Naive thymus-derived CD4-positive, alpha-beta T cell (primary cell): ENCODE measurements around the gene TBX4. TPM values are rescaled to one million over a fixed set of nuclear protein-coding genes. Genes with fewer than 3 reads are reported as not detected.

Experiments used
- ATAC-seq: fragments of 150-1000 bp; cut with Tn5 transposase; 2 replicates; pipeline ENCODE4 v1.10.0; 2021; ENCODE audit warnings: mild to moderate bottlenecking, moderate library complexity
- CTCF ChIA-PET: fragments of 350-600 bp; sonication (Branson Sonifier 250); formaldehyde crosslinking; loops from one replicate; lab custom pipeline; 2021; ENCODE audit warnings: antibody characterized with exemption; lab: Charles Lee
- POLR2A ChIA-PET: fragments of 350-600 bp; sonication (Branson Sonifier 250); formaldehyde crosslinking; loops from one replicate; lab custom pipeline; 2021; ENCODE audit warnings: antibody characterized with exemption, inconsistent platforms; lab: Charles Lee
- DNase-seq, 9 donors: peaks; one replicate each; pipeline versions ENCODE4 v3.0.0 to v3.0.0-alpha.2; 2020 to 2022; ENCODE audit warnings: mixed read lengths in 1 of 9
- H3K27ac ChIP-seq: one replicate; pipeline ENCODE4 v1.7.0; 2013; ENCODE audit warnings: mild to moderate bottlenecking, low read depth, low read length, moderate library complexity
- H3K27me3 ChIP-seq, 2 donors: one replicate each; pipeline ENCODE4 v1.7.0; 2013; ENCODE audit warnings: low read length in 2 of 2, mild to moderate bottlenecking in 2 of 2, moderate library complexity in 2 of 2; ENCODE audit not compliant: control insufficient read depth in 2 of 2, insufficient read depth in 2 of 2
- H3K36me3 ChIP-seq, 3 experiments: 1 replicate in 2 of 3; 2 replicates in 1 of 3; pipeline ENCODE4 v1.7.0; 2013; ENCODE audit warnings: low read length in 3 of 3, mild to moderate bottlenecking in 3 of 3, moderate library complexity in 1 of 3; ENCODE audit not compliant: insufficient read depth in 3 of 3, control insufficient read depth in 2 of 3
- H3K4me1 ChIP-seq, 2 donors: one replicate each; pipeline ENCODE4 v1.7.0; 2013; ENCODE audit warnings: low read length in 2 of 2, mild to moderate bottlenecking in 2 of 2, moderate library complexity in 1 of 2; ENCODE audit not compliant: control insufficient read depth in 2 of 2, insufficient read depth in 2 of 2
- H3K4me3 ChIP-seq: 2 replicates; pipeline ENCODE4 v1.7.0; 2013; ENCODE audit warnings: mild to moderate bottlenecking, low read length
- H3K9me3 ChIP-seq, 3 experiments: 1 replicate in 2 of 3; 2 replicates in 1 of 3; pipeline ENCODE4 v1.7.0; 2013; ENCODE audit warnings: low read length in 3 of 3; ENCODE audit not compliant: control insufficient read depth in 2 of 3
- H3K27ac Mint-ChIP-seq, 9 donors: one replicate each; pipeline ENCODE4 v1.8.0; 2020 to 2022; ENCODE audit warnings: mixed read lengths in 9 of 9, mild to moderate bottlenecking in 8 of 9, moderate library complexity in 5 of 9, inconsistent platforms in 2 of 9
- H3K27me3 Mint-ChIP-seq, 5 donors: one replicate each; pipeline ENCODE4 v1.8.0; 2021 to 2022; ENCODE audit warnings: mixed read lengths in 5 of 5, mild to moderate bottlenecking in 1 of 5
- H3K36me3 Mint-ChIP-seq, 5 donors: one replicate each; pipeline ENCODE4 v1.8.0; 2020 to 2022; ENCODE audit warnings: mixed read lengths in 5 of 5, mild to moderate bottlenecking in 3 of 5, inconsistent platforms in 1 of 5
- H3K4me1 Mint-ChIP-seq, 7 donors: one replicate each; pipeline ENCODE4 v1.8.0; 2020 to 2022; ENCODE audit warnings: mixed read lengths in 7 of 7, mild to moderate bottlenecking in 3 of 7, inconsistent platforms in 1 of 7
- H3K4me3 Mint-ChIP-seq, 10 donors: one replicate each; pipeline ENCODE4 v1.8.0; 2020 to 2022; ENCODE audit warnings: mild to moderate bottlenecking in 10 of 10, mixed read lengths in 10 of 10, moderate library complexity in 6 of 10, inconsistent platforms in 2 of 10
- H3K9me3 Mint-ChIP-seq, 11 donors: one replicate each; pipeline ENCODE4 v1.8.0; 2020 to 2022; ENCODE audit warnings: mixed read lengths in 11 of 11, mild to moderate bottlenecking in 4 of 11, inconsistent platforms in 1 of 11, moderate library complexity in 1 of 11
- intact Hi-C, 2 donors: fragments of 100-400 bp; cut with micrococcal nuclease; formaldehyde crosslinking; loops; one replicate each; pipeline ENCODE4 v1.15.1; 2023
- polyA plus RNA-seq, 2 donors: library from polyadenylated mRNA; unstranded; fragments of 300-500 nt; fragmentation: Illumina TruSeq; gene quantifications; one replicate each; pipeline ENCODE4 v1.2.3, GENCODE V29; 2021
- total RNA-seq, 6 experiments: library from RNA in 5 of 6; stranded (reverse) in 5 of 6; gene quantifications; 1 replicate in 5 of 6; 2 replicates in 1 of 6; pipeline ENCODE4 v1.2.3 and lab custom pipeline; 2021 to 2026

The TBX4 gene
- total and polyA plus RNA-seq, 7 experiments from 2014 or later: not detected

GRCh38 chr17:61496957-61497653 is 44.9 kb downstream of the TBX4 start:
- DNase-seq (no peak), ATAC-seq (no peak)
- CTCF ChIA-PET: no interaction called here
- no peak overlapping the region for H3K27ac Mint-ChIP-seq
- H3K4me3 ChIP-seq: no peak overlapping the region
- H3K27ac ChIP-seq: no peak overlapping the region
- H3K9me3 ChIP-seq: no peaks in the 10 kb centered on the region
- POLR2A ChIA-PET: no interaction called here
- no peaks in the 10 kb centered on the region for H3K27me3 ChIP-seq
- intact Hi-C loops: no loop called here
- no peaks in the 10 kb centered on the region for H3K36me3 Mint-ChIP-seq
- H3K4me3 Mint-ChIP-seq: no peak overlapping the region
- H3K4me1 Mint-ChIP-seq: peaks cover 0 to 3% (median 0%) of the 10 kb centered on the region in 7 donors
- H3K27me3 Mint-ChIP-seq: peaks cover 7 to 31% (median 13%) of the 10 kb centered on the region in 5 donors
- no peaks in the 10 kb centered on the region for H3K4me1 ChIP-seq
- no peaks in the 10 kb centered on the region for H3K36me3 ChIP-seq
- H3K9me3 Mint-ChIP-seq: no peaks in the 10 kb centered on the region

GRCh38 chr17:61498042-61498994 is 46.1 kb downstream of the TBX4 start:
- intact Hi-C loops: no loop called here

GRCh38 chr17:61499632-61500031 is 47.4 kb downstream of the TBX4 start:
- no peaks in the 10 kb centered on the region for H3K36me3 Mint-ChIP-seq
- Histone ChIP-seq H3K36me3 (no peaks in the 10 kb centered on the region), H3K4me3 (no peak overlapping the region), H3K27me3 (no peaks in the 10 kb centered on the region), H3K4me1 (no peaks in the 10 kb centered on the region), H3K9me3 (no peaks in the 10 kb centered on the region), H3K27ac (no peak overlapping the region)
- DNase-seq: no peak
- H3K27ac Mint-ChIP-seq: no peak overlapping the region
- no peak for ATAC-seq
- peaks cover 0 to 3% (median 0%) of the 10 kb centered on the region in 7 donors for H3K4me1 Mint-ChIP-seq
- ChIA-PET POLR2A (no interaction called here), CTCF (no interaction called here)
- H3K4me3 Mint-ChIP-seq: no peak overlapping the region
- peaks cover 8 to 38% (median 18%) of the 10 kb centered on the region in 5 donors for H3K27me3 Mint-ChIP-seq
- intact Hi-C loops: no loop called here
- H3K9me3 Mint-ChIP-seq: no peaks in the 10 kb centered on the region

More at GRCh38 chr17:61498042-61498994, 46.1 kb downstream of the TBX4 start:
- CTCF ChIA-PET: no interaction called here
- no peak for DNase-seq
- no peaks in the 10 kb centered on the region for H3K36me3 ChIP-seq
- no peaks in the 10 kb centered on the region for H3K4me1 ChIP-seq
- no peak overlapping the region for H3K27ac ChIP-seq
- H3K4me3 ChIP-seq: no peak overlapping the region
- H3K27me3 Mint-ChIP-seq: peaks cover 5 to 31% (median 13%) of the 10 kb centered on the region in 5 donors
- peaks cover 0 to 3% (median 0%) of the 10 kb centered on the region in 7 donors for H3K4me1 Mint-ChIP-seq
- no peak for ATAC-seq
- H3K27me3 ChIP-seq: no peaks in the 10 kb centered on the region
- no peaks in the 10 kb centered on the region for H3K9me3 ChIP-seq
- POLR2A ChIA-PET: no interaction called here
- no peaks in the 10 kb centered on the region for H3K9me3 Mint-ChIP-seq
- H3K27ac Mint-ChIP-seq: no peak overlapping the region
- no peak overlapping the region for H3K4me3 Mint-ChIP-seq
- H3K36me3 Mint-ChIP-seq: no peaks in the 10 kb centered on the region

DNA sequence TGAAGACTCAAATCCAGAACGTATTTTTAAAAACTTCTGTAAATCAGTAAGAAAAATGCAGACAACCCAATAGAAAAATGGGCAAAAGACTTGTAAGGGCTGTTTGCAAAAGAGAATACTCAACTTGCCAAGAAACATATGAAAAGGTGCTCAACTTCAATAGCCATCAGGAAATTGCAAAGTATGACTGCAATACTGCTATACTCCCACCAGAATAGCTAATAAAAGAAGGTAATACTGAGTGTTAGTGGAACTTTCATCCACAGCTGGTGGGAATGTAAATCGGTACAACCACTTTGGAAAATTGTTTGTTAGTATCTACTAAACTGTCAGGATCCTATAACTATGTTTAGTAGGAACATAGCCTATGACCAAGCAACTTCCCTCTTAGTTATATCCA is 48.1 kb downstream of the TBX4 start:
- Histone ChIP-seq H3K4me3 (no peak overlapping the region), H3K9me3 (no peaks in the 10 kb centered on the region), H3K4me1 (no peaks in the 10 kb centered on the region), H3K27me3 (no peaks in the 10 kb centered on the region), H3K36me3 (no peaks in the 10 kb centered on the region), H3K27ac (no peak overlapping the region)
- no peaks in the 10 kb centered on the region for H3K36me3 Mint-ChIP-seq
- H3K27ac Mint-ChIP-seq: no peak overlapping the region
- H3K9me3 Mint-ChIP-seq: no peaks in the 10 kb centered on the region
- H3K4me3 Mint-ChIP-seq: no peak overlapping the region
- intact Hi-C loops: no loop called here
- H3K27me3 Mint-ChIP-seq: peaks cover 13 to 44% (median 23%) of the 10 kb centered on the region in 5 donors
- ChIA-PET CTCF (no interaction called here), POLR2A (no interaction called here)
- no peak for DNase-seq
- ATAC-seq: no peak
- H3K4me1 Mint-ChIP-seq: peaks cover 0 to 6% (median 0%) of the 10 kb centered on the region in 7 donors

DNA sequence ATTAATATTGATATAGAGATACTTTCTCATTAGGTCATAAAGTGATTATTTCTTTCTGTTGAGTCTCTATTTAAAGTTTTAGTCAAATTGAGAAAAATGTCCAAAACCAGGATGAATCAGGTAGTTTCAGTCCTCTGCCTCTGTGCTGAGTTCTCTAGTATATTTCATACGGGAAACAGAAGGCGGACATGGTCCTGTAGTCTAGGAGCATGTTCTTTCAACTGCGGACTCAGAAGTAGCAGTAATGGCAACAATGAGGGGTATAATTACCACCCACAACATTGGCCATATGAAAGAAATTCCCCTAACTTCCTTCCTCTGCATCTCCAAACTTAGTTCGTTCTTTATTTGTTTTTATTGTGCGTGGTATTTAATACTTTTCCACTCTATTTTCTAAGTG is 50.1 kb downstream of the TBX4 start:
- Histone ChIP-seq H3K9me3 (no peaks in the 10 kb centered on the region), H3K27ac (no peak overlapping the region), H3K4me1 (no peaks in the 10 kb centered on the region), H3K27me3 (peaks cover 0 to 2% of the 10 kb centered on the region in 2 donors), H3K4me3 (no peak overlapping the region), H3K36me3 (no peaks in the 10 kb centered on the region)
- intact Hi-C loops: no loop called here
- POLR2A ChIA-PET: no interaction called here
- no peak for DNase-seq
- ATAC-seq: no peak
- CTCF ChIA-PET: no interaction called here
- no peak overlapping the region for H3K4me3 Mint-ChIP-seq
- no peak overlapping the region for H3K27ac Mint-ChIP-seq
- no peaks in the 10 kb centered on the region for H3K36me3 Mint-ChIP-seq
- peaks cover 16 to 39% (median 26%) of the 10 kb centered on the region in 5 donors for H3K27me3 Mint-ChIP-seq
- H3K9me3 Mint-ChIP-seq: peaks cover 0 to 2% (median 0%) of the 10 kb centered on the region in 11 donors
- peaks cover 0 to 4% (median 0%) of the 10 kb centered on the region in 7 donors for H3K4me1 Mint-ChIP-seq

GRCh38 chr17:61503961-61504360 is 51.7 kb downstream of the TBX4 start:
- DNase-seq (no peak), ATAC-seq (no peak)
- no peak overlapping the region for H3K27ac Mint-ChIP-seq
- Histone ChIP-seq H3K36me3 (no peaks in the 10 kb centered on the region), H3K27ac (no peak overlapping the region), H3K9me3 (no peaks in the 10 kb centered on the region), H3K27me3 (peaks cover 0 to 2% of the 10 kb centered on the region in 2 donors), H3K4me3 (no peak overlapping the region), H3K4me1 (no peaks in the 10 kb centered on the region)
- peaks cover 20 to 43% (median 30%) of the 10 kb centered on the region in 5 donors for H3K27me3 Mint-ChIP-seq
- ChIA-PET CTCF (no interaction called here), POLR2A (no interaction called here)
- peaks cover 0 to 4% (median 0%) of the 10 kb centered on the region in 7 donors for H3K4me1 Mint-ChIP-seq
- no peak overlapping the region for H3K4me3 Mint-ChIP-seq
- no peaks in the 10 kb centered on the region for H3K36me3 Mint-ChIP-seq
- H3K9me3 Mint-ChIP-seq: peaks cover 0 to 2% (median 0%) of the 10 kb centered on the region in 11 donors
- intact Hi-C loops: no loop called here
